HG02885 (cell line): ENCODE measurements around the gene ESF1.

ENCODE experiments used
- ATAC-seq: cut with Tn5 transposase; IDR thresholded peaks from one replicate; pipeline ENCODE4 v1.9.1; 2021; ENCODE audit warnings: mild to moderate bottlenecking; ENCODE audit not compliant: unreplicated experiment, poor library complexity

Gene ESF1, protein sequence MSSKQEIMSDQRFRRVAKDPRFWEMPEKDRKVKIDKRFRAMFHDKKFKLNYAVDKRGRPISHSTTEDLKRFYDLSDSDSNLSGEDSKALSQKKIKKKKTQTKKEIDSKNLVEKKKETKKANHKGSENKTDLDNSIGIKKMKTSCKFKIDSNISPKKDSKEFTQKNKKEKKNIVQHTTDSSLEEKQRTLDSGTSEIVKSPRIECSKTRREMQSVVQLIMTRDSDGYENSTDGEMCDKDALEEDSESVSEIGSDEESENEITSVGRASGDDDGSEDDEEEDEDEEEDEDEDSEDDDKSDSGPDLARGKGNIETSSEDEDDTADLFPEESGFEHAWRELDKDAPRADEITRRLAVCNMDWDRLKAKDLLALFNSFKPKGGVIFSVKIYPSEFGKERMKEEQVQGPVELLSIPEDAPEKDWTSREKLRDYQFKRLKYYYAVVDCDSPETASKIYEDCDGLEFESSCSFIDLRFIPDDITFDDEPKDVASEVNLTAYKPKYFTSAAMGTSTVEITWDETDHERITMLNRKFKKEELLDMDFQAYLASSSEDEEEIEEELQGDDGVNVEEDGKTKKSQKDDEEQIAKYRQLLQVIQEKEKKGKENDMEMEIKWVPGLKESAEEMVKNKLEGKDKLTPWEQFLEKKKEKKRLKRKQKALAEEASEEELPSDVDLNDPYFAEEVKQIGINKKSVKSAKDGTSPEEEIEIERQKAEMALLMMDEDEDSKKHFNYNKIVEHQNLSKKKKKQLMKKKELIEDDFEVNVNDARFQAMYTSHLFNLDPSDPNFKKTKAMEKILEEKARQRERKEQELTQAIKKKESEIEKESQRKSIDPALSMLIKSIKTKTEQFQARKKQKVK

GRCh38 chr20:13784893-13785715 lies at the start of gene ESF1, which contains the start of gene NDUFAF5:
Gene ESF1, minus strand, starts transcription at chr20:13784919. Its CDS starts 1,779 bp downstream, at chr20:13783140.
Gene NDUFAF5, plus strand, starts transcription at chr20:13785028. Its CDS starts 41 bp downstream, at chr20:13785069.
- ATAC-seq = peak; percentile 95

DNA sequence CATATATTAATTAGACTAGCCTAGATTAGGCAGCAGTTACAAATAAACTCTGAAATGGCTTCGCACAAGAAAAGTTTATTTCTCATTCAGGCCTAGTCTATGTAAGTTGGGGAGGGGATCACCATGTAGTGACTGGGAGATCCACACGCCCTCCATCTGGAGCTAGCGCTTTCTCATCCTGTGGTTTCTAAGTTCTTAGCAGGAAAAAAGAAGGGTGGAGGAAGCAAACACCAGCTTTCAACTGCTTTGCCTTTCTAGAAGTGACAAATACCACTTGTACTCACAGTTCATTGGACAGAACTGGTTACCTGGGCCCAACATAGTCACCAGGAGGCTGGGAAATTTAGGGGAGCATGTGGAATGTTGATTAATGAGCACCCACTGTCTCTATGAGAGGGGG lies 46.8 kb upstream of the ESF1 start:
- no peak for ATAC-seq

DNA sequence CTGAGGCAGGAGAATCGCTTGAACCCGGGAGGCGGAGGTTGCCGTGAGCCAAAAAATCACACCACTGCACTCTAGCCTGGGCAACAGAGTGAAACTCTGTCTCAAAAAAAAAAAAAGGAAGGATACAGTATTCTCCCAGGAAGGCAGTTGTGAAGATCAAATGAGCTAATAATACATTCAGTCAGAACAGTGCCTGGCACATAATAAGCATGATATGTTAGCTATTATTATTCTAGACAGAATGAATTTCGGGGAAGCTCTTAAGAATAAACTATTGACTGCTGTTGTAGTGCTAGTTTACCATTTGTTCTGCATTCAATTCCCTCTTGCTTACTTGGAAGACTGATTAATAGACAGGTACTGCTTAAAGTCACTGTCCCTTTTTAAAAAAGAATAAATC lies 40.7 kb upstream of the ESF1 start:
- no peak for ATAC-seq

GRCh38 chr20:13824459-13824858 lies 39.7 kb upstream of the ESF1 start:
- ATAC-seq = no peak

- no peak for ATAC-seq
These were observed 37.7 kb upstream of the ESF1 start for GRCh38 chr20:13822459-13822858.

DNA sequence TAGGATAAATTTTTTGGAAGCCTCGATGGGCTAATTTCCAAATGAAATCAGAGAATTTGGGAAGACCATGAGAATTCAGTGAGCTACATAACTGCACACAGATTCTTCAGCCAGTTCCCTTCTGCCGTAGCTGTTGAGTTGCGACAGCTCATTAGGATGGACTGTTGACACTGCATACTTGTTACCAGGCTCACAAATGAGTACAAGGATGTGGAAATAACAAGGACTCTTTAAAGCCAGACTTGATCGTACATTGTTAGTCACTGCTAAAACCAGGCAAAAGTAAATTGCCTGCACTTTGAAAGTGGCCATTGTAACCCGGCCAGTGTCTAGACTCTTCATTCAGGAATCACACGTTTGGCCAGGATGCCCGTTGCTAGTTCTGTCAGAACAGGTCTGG lies 37.2 kb upstream of the ESF1 start:
- no peak for ATAC-seq

- peak; percentile 87 for ATAC-seq
These were observed 35.3 kb upstream of the ESF1 start for GRCh38 chr20:13819885-13820645.

- no peak for ATAC-seq
These were observed 32.6 kb upstream of the ESF1 start for GRCh38 chr20:13817342-13817741.

DNA sequence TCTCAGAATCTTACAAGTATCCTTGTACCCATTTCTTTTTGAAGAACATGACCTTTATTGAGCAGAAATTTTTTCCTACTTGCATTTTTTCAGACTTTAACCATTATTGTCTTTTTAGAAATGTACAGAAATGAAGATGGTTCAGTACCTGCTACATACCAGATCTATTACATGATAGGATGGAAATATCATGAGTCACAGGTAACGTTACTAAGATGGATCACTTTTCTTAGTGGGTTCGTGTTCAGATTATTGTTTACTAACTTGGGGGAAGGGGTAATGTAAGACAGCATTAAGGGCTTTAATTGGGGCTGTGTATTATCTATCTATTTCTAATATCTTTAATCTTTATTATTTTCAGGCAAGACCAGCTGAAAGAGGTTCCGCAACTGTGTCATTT lies 32.0 kb upstream of the ESF1 start:
- ATAC-seq = no peak

DNA sequence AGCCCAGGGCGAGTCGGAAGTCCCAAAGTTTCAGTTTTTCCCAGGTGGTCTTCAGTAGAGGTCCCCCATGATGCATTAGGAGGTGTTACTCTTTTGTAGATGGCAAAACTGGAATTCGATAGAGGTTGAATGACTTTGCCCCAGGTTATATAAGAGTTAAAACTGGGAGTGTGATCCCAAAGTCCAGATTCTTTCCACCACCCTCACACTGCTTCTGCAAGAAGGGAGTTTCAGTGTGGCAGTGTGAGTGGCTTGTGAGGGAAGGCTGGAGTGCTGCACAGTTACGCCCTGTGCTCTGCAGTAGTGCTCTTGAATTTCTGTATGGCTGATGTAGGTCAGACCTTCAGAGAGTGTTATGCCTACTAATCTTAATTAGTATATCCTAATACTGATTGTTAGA lies 30.0 kb upstream of the ESF1 start:
- no peak for ATAC-seq

DNA sequence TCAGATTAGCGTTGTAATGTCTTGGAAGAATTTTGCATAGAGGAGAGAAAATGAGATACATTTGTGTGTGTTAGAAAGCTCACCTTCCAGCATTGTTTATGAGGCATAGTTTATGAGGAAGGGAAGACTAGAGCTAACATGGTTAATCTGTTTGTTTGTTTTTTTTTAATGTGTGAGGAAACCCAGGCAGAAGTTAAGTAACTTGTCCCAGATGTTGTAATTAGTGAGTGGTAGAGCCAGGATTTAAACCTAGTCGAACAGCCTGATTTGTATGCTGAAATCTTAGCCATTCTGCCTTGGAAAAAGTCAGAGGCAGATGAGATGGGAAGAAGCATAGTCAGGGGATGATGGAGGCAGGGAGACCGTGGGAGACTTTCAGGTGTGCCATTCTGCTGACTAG lies 29.2 kb upstream of the ESF1 start:
- no peak for ATAC-seq

DNA sequence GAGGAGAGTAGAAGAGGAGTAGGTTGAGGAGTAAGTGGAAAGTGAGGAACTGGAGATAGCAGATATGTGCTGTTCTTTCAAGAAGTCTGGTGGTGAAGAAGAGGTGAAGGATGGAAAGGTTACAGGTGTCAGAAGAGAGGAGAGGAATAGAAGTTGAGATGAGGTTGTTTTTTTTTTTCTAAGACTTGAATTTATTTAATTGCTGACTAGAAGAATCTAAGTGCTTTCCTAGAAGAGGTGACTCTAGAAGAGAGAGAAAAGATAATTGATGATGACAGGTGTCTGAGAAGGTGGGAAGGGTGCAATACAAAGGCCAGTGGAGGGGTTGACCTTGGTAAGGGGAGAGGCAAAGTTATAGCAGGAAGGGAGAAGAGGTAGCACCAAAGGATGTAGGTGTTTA lies 25.7 kb upstream of the ESF1 start:
- ATAC-seq = no peak

GRCh38 chr20:13809855-13810254 lies 25.1 kb upstream of the ESF1 start:
- ATAC-seq = no peak

- ATAC-seq = no peak
These were observed 24.7 kb upstream of the ESF1 start for GRCh38 chr20:13809373-13809772.

GRCh38 chr20:13800728-13801134 lies 16.0 kb upstream of the ESF1 start:
- ATAC-seq = no peak

- no peak for ATAC-seq
These were observed 15.3 kb upstream of the ESF1 start for GRCh38 chr20:13799974-13800373.

- ATAC-seq = no peak
These were observed 14.3 kb upstream of the ESF1 start for GRCh38 chr20:13799040-13799439.

- ATAC-seq = no peak
These were observed 9.9 kb upstream of the ESF1 start for GRCh38 chr20:13794667-13795066.

DNA sequence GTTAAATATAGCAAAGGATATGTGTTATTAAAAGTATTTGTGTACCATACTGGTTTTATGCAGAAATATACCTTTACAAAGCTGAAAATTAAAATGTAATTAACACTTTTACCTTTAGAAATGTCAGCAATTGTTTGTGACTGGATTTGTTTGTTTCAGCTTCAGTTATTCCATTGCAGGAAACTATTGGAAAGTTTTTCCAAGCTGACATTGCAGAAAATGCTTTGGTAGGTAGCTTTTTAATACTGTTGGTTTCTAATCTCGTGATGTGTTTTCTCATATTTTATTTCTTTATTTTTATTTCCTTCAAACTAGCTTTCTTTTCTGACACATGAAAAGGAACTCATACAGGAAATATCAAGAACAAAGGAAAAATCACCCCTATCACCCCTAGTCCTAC lies 8.3 kb upstream of the ESF1 start:
- ATAC-seq = no peak
